GM19467 (cell line): Measurements from ENCODE around the gene MEF2C.

Source experiments
- ATAC-seq: cut with Tn5 transposase; IDR thresholded peaks from one replicate; pipeline ENCODE4 v1.9.1; 2021; ENCODE audit warnings: mild to moderate bottlenecking, moderate library complexity; ENCODE audit not compliant: unreplicated experiment

Gene MEF2C

DNA sequence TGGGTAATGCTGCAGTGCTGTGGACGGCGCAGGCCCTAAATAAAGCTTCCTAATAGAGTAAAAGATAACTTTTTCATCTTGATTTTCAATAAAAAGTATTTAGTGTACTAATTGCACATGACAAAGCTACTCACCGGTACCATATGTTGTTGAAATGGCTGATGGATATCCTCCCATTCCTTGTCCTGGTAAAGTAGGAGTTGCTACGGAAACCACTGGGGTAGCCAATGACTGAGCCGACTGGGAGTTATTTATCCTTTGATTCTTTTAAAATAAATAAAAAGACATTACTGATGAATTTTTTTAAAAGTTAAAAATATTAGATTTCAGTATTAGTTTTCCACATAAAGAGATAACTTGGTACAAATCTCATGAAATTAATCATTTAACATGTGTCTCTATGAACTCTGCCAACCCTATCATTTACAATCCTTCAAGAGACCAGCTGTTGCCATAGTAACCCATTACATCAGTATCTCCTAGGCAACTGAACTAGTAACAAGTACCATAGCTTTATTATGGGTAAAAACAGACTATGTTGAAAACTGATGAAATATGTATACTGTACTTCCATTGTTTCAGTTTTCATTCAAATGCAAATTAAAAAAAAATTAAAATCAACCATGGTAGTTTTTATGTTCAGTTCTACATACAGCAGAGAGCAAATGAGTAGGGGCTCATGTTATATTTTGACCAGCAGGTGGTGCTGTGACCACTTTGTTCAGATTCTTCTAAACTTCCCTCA, 153.7 kb downstream of the MEF2C start:
- no peak for ATAC-seq

DNA sequence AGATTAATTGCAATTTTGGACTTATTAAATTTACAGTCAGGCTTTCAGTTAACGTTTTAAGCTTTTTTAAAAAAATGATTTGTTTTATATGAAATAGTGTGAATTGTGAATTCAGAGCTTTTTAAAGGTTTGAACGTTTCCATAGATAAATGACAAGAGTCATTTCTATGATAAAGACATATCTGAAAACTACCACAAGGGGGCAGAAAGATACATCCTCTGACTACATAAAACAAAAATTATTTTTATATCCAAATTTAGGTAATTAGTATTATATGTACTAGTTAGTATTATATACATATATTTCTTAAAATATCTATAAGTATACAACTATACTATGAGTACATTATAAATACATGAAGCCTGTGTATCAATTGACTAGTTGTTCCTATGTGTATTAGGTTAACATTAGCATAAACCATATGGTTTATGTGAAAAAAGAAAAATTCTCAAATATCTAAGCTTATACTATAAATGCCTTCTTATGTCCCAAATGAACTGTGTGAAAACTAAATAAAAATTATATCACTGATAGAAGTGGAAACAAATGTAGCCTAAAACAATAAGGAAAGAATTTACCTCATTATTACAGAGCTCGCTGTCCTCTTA, 155.2 kb downstream of the MEF2C start:
- ATAC-seq, result no peak

DNA sequence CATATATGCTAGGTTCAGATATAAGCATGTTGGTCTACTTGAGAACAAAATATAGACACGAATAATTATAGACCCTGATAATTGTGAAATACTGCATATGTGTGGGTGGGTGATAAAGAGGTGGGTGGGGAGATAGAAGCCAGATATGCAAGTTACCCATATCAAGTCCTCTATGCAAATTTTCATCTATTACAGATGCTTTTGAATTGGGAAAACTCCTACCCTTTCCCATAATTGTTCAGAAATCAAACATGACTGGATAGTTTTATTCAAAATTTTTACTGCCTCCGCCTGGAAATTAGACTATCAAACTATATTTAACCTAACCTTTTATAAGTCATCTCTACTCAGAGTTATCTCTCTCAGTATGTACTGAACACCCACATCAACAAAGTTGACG, 157.5 kb downstream of the MEF2C start:
- no peak for ATAC-seq

DNA sequence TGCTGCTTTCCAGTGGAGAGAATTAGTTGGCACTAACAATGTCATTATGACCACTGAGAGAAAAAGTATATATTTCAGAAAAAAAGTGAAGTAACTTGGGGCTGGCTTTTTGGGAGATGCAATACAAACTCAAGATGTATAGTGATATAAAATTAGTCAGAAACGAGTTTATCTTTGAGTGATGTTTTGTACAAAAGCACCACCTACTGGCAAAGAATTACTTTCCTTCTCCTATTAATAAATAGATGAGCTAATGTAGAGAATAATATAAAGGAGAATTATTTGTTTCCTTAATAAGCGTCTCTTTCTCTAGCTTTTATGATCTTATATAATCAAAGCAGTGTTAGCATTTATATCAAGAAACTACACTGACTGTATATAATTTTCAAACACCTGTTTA, 158.8 kb downstream of the MEF2C start:
- no peak for ATAC-seq

DNA sequence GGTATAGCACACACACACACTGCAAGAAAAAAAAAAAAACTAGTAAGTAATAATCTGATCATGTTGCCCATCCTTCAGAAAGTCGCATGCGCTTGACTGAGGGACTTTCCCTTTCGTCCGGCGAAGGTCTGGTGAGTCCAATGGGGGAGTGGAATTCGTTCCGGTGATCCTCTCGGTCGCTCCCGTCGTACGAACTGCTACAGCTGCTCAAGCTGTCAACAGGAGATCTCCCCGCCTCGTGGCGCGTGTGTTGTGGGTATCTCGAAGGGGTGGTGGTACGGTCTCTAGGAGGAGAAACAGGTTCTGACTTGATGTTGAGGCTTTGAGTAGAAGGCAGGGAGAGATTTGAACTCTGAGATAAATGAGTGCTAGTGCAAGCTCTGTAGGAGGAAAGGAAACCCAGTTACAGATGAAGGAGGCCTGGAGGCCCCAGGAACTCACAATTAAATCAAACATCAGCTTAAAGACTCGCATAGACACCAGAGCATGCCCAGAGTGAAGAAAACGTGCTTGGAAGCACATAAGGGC, 160.4 kb downstream of the MEF2C start:
- no peak for ATAC-seq

DNA sequence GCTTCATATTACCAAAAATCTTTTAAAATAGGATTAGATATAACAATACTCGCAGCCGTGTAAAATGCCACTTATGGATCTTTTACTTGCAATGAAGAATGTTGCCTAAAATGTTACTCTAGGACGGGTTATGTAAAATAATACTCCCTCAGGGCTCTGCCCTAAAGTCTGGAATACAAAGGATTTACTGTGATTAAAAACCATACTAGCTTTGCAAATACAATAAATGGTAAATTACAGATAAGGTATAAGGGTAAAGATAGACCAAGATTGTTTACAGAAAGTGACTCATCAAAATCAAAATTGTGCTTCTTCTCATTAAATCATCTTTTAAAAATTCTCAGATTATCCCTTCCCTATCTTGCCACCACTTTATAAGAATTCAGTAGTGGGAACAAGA, 163.6 kb downstream of the MEF2C start:
- ATAC-seq, result no peak

DNA sequence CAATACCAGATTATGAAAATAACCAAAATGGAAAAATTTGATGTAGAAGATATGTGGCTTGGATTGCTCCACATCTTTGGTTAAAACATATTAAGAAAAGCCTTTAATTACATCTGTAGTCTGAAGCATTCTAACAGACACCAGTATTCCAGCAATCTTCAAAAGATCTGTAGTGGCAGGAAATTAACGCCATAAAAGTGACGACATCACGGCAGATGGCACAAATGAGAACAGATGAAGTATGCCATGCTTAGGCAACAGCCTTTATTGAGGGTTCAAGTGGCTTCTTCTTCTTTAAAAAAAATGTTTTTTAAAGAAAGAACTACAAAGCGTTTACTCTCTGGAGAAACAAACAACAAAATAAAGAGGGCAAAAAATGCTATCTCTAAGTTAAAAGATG, 164.2 kb downstream of the MEF2C start:
- ATAC-seq, result no peak

DNA sequence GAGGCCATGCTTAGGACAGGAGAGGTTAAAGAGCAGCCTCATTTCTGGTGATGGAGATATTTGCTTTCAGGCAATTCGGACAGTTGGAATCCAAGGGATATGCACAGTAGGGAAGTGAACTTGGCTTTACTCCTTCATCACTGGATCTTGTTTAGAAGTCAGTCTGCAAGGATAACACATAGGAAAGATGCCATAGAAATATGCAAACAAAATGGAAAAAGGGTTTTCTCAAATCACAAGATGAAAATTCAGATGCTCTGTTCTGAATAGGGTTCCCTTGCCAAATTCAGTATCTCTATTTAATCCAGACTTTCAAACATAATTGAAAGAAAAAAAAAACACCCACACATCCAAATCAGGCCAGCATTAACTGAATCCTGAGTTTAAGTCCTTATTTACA, 166.9 kb downstream of the MEF2C start:
- ATAC-seq, result no peak

DNA sequence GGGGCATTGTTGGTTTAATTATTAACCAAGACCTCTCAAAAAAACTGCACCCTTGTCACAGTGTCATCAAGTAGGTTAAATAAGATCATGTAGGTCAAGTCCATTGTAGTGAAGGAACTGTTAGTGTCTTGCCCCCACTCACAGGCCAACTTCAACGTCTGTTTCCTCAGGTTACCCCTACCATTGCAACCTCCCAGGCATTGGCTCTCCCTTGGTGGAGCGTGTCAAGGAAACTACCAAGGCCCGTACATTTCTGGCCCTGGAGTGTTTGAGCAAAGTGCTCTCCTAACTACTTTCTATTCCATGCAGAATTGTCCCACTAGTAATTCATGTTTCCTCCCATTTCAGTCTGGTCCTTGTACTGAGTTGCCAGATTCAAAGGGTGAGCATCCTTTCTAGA, 167.5 kb downstream of the MEF2C start:
- ATAC-seq, result no peak

DNA sequence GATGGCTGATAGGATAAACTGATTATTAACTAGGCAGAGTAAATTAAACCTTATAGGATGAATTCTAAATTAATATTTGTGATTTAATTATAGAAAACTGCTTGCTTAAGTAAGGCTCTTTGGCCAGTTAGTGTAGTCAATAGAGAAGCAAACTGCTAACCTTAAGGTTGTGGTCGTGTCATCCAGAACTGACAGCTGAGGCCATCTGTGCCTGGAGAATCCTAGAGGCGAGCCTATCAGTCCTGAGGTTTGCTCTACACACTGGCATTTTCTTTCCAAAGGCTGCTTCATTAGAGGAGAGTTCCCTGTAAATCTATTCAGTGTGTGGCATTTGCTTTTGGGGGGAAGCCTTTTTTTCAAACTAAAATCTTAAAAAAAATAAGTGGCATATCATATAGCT, 169.2 kb downstream of the MEF2C start:
- no peak for ATAC-seq

DNA sequence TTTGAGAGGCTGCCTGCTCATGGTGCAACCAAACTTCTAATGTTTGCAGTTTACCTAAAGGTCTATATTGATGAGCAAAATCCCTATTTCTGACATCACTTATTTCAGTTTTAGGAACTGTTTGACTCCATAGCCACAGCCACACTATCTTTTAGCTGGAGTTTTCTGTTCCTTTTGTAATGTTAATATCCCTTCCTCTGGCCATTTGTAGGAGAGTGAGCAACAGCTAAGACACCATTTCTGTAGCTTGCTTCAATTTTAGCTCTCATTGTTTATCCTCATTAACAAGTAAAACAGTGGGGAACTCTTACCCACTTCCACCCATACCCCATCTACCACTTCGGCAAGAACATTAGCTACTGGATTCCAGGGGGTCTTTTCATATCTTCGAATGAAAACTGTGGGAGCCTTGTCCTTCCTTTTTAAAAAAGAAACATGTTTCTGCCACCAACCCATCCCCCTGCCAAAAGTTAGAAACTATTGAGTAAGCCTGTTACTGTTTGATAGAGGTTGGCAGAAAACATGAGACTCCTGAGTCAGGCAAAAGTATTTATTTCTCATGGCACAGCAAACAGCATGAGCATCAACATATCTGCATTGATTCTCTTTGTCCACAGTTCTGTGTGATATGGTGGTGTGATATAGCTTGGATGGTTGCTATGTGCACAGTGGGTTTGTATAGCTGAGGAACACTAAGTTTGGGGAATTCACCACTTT, 174.1 kb downstream of the MEF2C start:
- no peak for ATAC-seq

DNA sequence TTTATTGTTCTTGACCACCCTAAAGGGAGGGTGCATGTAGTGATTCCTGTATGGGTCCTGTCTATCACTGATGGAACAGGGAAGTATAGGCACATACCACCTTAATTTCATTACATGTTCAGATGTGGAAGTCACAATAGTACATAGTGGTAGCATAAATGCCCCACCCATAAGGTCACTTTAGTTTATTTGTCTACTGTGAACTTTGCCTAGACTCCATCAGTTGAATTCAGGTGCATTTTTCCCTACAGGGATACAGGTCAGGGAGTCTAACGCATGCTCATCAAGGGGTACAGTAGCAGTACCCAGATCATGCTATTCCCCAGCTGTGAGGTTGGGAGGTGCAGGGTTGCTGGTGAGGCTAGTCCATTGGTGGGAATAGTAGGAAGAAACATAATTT, 175.0 kb downstream of the MEF2C start:
- no peak for ATAC-seq

DNA sequence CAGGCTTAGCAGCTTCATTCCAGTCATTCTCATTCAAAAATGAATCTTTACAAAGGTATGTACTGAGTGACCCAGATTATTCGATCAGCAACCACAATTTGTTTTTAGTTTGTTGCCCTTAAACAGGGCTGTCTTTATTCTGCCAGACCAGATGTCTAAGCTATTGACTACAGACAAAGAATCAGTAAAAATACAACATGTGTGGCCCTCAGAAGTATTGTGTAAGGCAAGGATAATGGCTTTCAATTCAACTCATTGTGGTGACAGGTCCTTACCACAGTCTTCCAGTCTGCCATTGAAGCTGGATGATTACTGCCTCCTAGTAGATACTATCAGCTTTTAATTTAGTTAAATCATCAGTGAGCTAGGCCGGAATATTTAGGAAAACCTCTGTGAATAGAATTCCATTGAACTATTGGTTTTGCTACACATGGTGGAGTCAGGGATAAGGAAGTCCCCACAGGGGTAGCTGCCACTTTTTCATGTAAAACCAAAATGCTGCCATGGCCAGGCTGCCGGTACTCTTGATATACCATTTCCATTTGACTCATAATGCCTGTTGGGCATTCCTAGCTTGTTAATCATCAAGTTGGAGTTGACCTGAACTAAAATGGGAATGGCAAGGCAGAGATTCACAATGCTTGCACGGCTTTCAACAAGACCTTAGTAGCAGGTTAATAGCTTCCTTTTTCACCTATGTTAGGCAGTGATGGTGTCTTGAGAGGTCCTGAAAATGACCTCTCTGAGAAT, 175.6 kb downstream of the MEF2C start:
- no peak for ATAC-seq

DNA sequence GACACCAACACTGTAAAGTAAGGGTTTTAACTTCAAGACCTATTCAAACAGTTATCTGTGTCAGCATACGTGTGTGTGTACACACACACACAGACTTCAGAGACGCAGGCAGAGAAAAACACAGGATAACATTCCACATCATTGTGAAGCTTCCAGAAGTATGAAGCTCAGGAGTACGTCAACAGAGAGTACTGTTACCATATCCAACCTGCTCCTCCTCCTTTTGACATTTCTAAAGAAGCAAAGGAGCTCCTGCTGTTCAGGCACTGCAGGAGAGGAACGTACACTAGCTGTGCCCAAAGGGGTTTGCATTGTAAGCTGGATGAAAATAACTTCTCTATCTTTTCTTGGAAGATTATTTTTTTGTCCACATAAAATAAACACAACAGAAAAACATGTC, 180.7 kb downstream of the MEF2C start:
- ATAC-seq, result no peak

DNA sequence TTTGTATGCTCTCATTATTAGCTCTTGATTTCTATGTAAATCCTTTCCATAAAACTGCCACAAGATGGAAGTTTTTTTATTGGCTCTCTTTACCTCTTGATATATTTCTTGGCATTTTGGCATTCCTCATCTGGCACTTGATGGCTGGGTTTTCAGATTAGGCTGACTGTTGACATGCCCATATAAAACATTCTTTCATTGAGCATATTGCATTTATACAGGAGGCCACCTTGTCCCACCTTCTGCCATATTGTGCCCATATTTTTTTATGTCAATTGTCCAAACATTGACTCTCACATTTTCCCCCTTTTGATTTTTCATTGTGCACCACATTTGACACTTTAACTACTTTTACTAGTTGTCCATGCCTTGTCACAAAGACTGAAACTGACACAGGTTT, 182.9 kb downstream of the MEF2C start:
- ATAC-seq, result no peak

DNA sequence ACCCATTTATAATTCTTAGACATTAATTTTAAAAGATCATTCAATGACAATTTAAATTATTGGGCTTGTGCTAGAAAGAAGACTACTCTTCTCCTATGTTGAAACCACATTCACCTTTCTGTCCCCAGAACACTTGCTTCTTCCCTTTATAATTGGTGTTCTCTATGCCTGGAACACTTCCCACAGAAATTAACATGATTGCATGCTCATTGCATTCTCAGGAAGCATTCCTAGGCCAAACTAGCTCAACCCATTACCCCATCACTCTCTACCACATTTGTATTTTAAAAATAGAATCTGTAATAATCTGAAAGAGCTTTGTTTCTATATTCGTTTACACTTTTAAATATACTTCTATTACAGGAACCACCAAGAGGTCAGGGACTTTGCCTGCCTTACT, 184.7 kb downstream of the MEF2C start:
- ATAC-seq, result no peak

DNA sequence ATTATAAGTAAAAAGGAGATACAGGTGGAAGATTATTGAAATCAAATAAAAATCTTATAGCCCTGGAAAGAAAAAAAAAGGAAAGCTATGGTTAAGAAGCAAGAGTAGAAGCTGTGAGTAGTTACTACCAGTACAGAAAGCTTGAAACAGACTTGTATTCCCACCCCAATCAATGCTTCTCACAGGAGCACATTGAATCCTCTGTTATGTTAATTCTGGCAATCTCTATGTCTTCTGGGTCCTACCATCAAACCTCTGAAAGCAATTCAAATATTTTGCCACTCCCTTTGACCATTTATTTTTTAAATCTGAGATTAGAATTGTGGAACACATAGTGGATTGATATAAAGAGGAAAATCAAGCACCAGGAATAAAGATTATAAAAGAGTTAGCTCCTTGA, 186.5 kb downstream of the MEF2C start:
- no peak for ATAC-seq

DNA sequence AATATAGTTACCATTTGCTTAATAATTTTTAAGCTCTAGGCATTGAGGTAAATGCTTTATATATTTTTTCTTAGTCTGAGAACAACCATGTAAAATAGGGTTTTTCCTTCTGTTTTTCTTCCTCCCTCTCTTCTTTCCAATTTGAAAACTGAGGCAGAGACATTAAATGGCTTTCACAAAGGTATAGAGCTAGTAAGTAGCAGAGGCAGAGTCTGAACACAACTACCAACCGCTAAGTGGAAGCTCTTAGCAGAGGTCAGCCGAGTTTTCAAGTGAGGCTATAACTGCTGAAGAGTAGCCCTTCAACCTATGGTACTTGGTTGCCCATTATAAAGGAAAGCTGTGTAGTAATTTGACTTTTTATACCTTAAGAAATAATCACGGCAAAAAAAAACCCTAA, 187.1 kb downstream of the MEF2C start:
- ATAC-seq, result no peak

DNA sequence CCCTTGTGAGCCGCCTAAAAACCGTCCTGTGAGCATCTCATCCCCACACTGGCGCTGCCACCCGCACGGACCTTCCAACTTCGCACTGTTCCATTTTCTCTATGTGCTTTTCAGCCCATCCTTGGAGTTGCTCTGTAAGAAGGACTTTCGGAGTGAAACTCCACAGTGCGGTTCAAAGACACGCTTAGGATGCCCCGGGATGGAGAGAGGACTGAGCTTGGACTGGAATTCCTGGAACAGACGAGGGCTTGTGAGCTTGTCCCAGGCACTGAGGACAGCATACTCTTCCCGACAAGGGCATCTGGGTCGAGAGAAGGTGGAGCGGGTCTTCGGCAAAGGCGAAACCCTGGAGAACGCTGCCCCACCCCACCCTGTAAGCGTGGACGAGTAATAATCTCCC, 187.8 kb downstream of the MEF2C start:
- ATAC-seq, result no peak

DNA sequence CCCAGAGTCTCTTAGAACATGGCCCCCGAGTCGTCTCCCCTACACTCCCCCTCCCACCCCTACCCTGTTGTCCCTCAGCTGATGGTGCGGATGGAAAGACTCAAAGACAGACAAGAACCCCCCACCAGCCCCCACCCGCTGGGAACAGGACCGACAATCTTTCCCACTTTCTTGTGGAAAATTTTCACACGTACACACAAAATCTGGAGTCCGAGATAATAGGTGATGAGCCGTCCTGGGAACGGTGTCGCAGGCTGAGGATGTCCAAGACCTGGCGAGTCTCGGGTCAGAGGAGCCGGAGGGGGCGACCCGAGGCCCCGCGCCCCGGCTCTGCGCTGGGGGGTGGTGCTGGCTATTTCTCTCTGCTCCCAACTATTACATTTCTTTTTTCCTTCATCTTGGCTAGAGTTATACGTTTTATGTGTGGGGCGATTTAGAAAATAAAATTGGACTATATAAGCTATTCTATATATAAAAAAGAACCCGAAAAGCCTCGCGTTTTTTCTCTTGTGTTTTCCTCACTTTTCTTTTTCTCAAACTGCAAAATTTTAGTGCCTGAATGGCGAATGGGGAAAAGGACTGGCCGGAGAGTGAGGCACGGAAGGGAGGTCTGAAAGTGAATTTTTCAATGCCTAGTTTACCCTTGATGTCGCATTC, 188.8 kb downstream of the MEF2C start:
- no peak for ATAC-seq
